Measurements from ENCODE around the gene MTARC2.

DNA sequence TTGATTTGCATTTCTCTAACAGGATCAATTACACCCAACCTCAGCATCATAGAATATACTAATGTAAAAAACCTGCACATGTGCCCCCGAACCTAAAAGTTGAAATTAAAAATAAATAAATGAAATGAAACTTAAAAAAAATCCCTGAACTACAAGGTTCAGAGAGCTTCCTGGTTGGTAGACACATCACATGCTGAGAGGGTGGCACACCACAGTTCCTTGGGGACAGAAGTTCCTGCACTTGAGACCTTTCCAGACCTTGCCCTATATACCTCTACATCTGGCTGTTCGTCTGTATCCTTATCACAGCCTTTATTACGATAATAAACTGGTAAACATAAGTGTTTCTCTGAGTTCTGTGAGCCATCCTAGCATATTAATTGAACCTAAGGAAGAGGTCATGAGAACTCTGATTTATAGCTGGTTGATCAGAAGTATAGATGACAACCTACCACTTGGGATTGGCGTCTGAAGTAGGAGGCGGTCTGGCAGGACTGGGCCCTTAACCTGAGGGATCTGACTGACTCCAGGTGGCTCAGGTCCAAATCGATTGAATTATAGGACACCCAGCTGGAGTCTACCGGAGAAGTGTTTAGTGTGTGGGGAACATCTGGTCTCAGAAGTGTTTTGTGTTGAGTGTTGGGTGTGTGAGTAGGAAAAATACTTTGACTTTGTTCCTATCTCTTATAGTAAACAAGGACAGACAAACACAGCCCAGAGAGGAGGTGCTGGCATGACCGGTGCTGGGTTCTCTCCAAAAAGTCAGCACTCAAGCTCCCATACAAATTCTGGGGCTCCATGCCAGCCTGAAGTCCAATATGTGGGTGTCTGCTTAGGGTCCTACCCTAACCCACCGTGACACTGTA is 39.0 kb upstream of the MTARC2 start:
- TF ChIP-seq, protein P1, sequence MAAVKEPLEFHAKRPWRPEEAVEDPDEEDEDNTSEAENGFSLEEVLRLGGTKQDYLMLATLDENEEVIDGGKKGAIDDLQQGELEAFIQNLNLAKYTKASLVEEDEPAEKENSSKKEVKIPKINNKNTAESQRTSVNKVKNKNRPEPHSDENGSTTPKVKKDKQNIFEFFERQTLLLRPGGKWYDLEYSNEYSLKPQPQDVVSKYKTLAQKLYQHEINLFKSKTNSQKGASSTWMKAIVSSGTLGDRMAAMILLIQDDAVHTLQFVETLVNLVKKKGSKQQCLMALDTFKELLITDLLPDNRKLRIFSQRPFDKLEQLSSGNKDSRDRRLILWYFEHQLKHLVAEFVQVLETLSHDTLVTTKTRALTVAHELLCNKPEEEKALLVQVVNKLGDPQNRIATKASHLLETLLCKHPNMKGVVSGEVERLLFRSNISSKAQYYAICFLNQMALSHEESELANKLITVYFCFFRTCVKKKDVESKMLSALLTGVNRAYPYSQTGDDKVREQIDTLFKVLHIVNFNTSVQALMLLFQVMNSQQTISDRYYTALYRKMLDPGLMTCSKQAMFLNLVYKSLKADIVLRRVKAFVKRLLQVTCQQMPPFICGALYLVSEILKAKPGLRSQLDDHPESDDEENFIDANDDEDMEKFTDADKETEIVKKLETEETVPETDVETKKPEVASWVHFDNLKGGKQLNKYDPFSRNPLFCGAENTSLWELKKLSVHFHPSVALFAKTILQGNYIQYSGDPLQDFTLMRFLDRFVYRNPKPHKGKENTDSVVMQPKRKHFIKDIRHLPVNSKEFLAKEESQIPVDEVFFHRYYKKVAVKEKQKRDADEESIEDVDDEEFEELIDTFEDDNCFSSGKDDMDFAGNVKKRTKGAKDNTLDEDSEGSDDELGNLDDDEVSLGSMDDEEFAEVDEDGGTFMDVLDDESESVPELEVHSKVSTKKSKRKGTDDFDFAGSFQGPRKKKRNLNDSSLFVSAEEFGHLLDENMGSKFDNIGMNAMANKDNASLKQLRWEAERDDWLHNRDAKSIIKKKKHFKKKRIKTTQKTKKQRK (IDR thresholded peaks at IDR 0.05; ENCODE audit: low read length) = no peak
- TF ChIP-seq BORCS8-MEF2B (CRISPR knock-in tag; IDR thresholded peaks at IDR 0.05) (no peak), POLR2A (IDR thresholded peaks at IDR 0.05; ENCODE audit: insufficient read depth in 1 of 2, low read depth in 2 of 2, low read length in 2 of 2) (no peak), CREB1 (IDR thresholded peaks at IDR 0.05) (no peak), CREB1 (CRISPR knock-in tag; IDR thresholded peaks at IDR 0.05) (no peak), RFX5 (IDR thresholded peaks at IDR 0.05; ENCODE audit: low read depth, low read length) (no peak), TEAD2 (CRISPR knock-in tag; IDR thresholded peaks at IDR 0.05) (no peak)
- TF ChIP-seq, protein P2, sequence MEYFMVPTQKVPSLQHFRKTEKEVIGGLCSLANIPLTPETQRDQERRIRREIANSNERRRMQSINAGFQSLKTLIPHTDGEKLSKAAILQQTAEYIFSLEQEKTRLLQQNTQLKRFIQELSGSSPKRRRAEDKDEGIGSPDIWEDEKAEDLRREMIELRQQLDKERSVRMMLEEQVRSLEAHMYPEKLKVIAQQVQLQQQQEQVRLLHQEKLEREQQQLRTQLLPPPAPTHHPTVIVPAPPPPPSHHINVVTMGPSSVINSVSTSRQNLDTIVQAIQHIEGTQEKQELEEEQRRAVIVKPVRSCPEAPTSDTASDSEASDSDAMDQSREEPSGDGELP (IDR thresholded peaks at IDR 0.05; ENCODE audit: borderline replicate concordance, low read depth) = no peak
- TF ChIP-seq, protein P3, sequence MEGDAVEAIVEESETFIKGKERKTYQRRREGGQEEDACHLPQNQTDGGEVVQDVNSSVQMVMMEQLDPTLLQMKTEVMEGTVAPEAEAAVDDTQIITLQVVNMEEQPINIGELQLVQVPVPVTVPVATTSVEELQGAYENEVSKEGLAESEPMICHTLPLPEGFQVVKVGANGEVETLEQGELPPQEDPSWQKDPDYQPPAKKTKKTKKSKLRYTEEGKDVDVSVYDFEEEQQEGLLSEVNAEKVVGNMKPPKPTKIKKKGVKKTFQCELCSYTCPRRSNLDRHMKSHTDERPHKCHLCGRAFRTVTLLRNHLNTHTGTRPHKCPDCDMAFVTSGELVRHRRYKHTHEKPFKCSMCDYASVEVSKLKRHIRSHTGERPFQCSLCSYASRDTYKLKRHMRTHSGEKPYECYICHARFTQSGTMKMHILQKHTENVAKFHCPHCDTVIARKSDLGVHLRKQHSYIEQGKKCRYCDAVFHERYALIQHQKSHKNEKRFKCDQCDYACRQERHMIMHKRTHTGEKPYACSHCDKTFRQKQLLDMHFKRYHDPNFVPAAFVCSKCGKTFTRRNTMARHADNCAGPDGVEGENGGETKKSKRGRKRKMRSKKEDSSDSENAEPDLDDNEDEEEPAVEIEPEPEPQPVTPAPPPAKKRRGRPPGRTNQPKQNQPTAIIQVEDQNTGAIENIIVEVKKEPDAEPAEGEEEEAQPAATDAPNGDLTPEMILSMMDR (CRISPR knock-in tag; IDR thresholded peaks at IDR 0.05) = no peak
- TF ChIP-seq, protein P4, sequence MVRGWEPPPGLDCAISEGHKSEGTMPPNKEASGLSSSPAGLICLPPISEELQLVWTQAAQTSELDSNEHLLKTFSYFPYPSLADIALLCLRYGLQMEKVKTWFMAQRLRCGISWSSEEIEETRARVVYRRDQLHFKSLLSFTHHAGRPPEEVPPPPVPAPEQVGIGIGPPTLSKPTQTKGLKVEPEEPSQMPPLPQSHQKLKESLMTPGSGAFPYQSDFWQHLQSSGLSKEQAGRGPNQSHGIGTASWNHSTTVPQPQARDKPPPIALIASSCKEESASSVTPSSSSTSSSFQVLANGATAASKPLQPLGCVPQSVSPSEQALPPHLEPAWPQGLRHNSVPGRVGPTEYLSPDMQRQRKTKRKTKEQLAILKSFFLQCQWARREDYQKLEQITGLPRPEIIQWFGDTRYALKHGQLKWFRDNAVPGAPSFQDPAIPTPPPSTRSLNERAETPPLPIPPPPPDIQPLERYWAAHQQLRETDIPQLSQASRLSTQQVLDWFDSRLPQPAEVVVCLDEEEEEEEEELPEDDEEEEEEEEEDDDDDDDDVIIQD (CRISPR knock-in tag; IDR thresholded peaks at IDR 0.05; ENCODE audit: low read depth) = no peak
- TF ChIP-seq, protein P5, sequence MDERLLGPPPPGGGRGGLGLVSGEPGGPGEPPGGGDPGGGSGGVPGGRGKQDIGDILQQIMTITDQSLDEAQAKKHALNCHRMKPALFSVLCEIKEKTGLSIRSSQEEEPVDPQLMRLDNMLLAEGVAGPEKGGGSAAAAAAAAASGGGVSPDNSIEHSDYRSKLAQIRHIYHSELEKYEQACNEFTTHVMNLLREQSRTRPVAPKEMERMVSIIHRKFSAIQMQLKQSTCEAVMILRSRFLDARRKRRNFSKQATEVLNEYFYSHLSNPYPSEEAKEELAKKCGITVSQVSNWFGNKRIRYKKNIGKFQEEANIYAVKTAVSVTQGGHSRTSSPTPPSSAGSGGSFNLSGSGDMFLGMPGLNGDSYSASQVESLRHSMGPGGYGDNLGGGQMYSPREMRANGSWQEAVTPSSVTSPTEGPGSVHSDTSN (CRISPR knock-in tag; IDR thresholded peaks at IDR 0.05) = no peak

All from HepG2 (cell line).